ENCODE data around the gene LRRC7. TPM values are rescaled to one million over a fixed set of nuclear protein-coding genes. Genes with fewer than 3 reads are reported as not detected.

The LRRC7 gene
- total RNA-seq, 1 experiment from 2014 or later, result not detected

DNA sequence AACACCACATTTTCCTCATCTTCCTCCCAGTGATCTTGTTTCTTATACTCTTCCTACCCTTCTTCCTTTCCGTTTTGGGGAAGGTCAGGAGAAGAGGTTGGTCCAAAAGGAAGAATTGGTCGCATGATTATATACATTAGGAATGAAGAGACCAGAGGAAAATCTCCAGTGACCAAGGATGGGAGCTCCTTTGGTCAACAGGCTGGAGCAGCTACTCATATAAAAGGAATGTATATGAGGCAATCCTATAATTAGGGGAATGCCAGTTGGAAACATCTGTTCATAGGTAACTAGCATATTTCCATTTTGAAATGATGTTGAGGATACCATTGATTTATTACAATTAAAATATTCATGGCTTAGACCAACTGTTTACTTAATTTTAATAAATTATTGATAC is 523.2 kb downstream of the LRRC7 start:
- peak; percentile 5 for DNase-seq (ENCODE audit: low read depth)

- no peak for DNase-seq (ENCODE audit: low read depth)
Observed at GRCh38 chr1:70091811-70092210, 524.1 kb downstream of the LRRC7 start.

DNA sequence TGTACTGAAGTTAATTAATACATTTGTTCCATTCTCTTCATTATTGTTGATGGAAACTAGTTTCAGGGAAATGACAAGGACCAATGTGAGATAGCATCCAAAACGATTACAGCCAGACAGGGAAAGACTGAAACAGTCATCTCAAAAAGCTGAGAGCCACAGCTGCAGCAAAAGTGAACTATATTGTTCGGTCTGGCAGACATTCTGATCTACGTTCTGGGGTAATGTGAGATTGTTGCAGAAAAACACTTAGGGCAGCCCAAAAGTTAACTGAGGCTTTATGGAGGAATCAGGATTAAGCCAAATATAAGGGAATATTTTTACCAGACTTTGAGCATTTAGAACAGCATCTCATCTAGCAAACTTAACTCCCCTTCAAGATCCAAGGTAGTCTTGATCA is 524.8 kb downstream of the LRRC7 start:
- no peak for DNase-seq (ENCODE audit: low read depth)

- no peak for DNase-seq (ENCODE audit: low read depth)
Observed at GRCh38 chr1:70093250-70093975, 525.7 kb downstream of the LRRC7 start.

DNA sequence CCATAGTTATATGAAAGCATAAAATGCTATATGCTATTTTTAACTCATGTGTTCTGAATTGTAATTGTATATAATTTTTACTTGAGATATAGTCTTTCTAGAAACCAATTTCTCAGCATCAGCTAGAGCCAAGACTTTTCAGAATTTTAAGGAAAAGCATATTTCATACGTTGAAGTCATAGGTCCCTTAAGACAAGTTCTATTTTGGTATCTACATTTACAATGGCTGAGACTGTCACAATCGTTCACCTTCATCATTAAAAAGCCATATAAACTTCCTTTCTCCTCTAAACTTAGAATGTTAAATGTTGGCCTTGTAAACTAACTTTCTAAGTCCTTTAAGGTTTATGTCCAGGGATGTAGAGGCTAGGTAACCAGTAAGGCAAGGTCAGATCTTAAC is 533.5 kb downstream of the LRRC7 start:
- DNase-seq (ENCODE audit: low read depth), result no peak

DNA sequence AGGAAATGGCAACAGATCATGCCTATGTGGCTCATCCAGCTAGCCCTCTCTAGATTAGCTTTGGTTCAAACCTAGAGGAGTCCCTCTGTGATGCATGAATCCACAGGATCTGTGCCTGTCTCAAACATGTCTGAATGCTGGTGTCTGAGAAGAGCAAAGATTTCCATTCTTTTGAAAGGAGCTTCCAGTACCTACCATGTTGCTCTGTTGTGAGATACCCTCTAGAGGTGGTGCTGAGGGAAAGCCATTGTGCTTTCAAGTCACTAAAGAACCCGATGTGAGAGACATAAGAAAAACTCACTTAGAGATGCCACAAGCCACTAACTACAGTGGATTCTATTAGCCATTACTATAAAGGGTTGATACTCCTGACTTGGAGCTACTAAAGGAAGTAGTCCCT is 534.1 kb downstream of the LRRC7 start:
- no peak for DNase-seq (ENCODE audit: low read depth)

DNA sequence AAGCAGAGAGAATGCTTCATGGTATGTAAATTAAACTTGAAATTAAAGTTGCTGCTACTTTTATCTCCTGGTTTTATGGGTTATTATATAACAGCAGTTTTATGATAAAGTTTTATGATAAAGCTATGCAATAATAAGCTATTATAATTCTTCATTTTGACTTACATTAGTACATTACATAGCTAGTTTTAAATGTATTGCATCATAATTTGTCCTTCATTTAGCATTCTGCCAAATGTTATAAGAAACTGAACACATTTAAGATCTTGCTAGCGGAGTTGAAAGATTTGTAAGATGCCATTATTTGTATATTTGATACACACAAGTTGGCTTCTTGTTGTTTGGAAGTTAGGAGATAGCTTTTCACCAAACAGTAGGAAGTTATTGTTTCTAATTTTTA is 536.0 kb downstream of the LRRC7 start:
- DNase-seq (ENCODE audit: low read depth), result no peak

- DNase-seq (ENCODE audit: low read depth), result no peak
Observed at GRCh38 chr1:70109241-70109640, 541.5 kb downstream of the LRRC7 start.

- no peak for DNase-seq (ENCODE audit: low read depth)
Observed at GRCh38 chr1:70112838-70113237, 545.1 kb downstream of the LRRC7 start.

DNA sequence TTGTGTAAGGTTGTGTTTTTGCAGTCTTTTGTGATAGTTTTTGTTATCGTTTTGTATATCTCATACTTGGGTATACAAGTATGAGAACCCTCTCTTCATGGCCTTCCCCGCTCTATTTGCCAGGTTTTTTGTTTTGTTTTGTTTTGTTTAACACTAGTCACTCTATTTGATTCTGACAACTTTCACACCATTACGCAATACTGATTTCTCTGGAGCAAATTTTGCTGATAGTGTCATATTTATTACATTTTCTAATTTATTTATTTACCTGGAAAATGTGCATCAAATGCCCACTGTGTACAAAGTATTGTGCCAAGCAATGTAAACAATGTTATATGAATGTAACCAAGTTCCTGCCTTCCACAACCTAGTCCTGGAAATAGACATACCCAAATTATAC is 547.6 kb downstream of the LRRC7 start:
- no peak for DNase-seq (ENCODE audit: low read depth)

DNA sequence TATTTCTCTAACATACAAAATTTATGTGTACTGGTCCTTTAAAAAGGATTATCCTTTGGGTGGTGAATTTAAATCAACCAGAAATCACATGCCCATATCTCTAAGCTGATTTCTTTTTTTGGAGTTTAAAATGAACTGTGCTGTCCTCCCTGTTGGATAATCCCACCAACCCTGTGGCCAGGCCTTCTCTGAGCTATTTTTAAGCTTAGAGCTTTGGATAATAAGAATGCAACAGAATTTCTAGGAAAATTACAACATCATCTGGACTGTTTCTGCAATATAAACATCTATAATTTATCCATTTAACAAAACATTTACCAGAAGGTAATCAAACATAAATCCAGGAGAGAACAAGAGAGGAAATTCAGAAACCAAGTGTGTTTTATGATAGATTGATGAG is 549.3 kb downstream of the LRRC7 start:
- DNase-seq (ENCODE audit: low read depth), result no peak

- no peak for DNase-seq (ENCODE audit: low read depth)
Observed at GRCh38 chr1:70134148-70134547, 566.4 kb downstream of the LRRC7 start.

- no peak for DNase-seq (ENCODE audit: low read depth)
Observed at GRCh38 chr1:70140343-70140742, 572.6 kb downstream of the LRRC7 start.

DNA sequence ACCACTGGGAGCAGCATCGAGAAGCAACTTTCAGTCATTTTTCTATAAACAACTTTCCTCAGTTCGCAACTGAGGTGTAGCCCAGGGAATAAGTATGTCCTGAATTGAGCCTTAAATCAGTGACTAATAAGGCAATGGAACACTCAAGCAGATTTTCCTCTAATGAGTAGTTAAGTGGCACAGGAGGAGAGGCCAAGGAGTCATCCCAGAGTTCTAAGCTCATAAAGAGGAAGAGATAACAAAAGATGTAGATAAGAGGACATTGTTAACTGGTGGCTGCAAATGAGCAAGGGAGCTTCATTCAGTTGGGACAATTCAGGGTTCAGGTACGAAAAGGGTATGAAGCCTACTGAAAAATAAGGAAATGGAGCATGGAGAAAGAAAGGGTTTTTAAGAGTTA is 573.2 kb downstream of the LRRC7 start:
- DNase-seq (ENCODE audit: low read depth), result no peak

DNA sequence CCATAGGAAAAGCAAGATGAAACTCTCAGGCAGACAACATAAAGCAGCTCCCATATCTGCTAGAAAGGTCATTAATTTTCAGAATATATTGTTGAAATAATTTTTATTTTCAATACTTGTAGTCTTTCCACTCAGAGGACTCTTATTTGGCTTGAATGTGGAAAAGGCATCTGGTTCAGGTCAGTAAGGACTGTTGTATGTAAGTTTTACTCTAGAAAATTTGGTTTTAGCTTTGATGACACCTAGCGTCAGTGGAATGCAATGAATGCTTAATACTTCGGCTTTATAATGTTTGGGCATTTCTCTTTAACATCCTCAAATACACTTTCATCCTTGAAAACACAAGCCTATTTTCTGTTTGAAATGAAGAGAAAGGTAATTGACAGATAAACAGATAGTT is 574.4 kb downstream of the LRRC7 start:
- DNase-seq (ENCODE audit: low read depth), result no peak

DNA sequence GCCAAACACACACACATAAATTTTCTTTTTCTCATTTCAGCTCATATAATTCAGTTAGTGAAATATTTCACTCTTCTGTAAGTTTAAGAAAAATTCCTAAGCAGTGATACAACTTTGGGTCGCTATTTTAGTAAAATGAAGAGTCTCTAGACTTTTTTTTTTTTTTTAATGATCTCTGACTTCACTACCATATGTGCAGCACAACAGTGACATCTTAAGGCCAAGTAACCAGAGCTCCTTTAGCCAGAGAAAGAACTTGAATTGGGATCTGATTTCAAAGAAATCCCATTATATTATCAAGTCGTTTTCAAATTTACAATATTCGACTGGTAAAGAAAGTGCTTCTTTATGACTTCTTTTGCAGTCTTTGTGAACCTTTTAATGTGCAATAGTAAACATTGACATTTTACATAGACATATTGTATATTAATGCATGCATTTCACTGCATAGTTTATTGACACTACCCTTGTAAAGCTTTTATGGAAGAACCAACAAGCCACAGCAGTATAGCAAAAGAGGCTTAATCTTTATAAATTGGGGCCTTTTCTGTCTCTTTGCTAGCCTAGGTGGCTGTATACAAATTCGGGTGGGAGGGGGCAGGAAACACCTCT is 575.4 kb downstream of the LRRC7 start:
- DNase-seq (ENCODE audit: low read depth), result no peak

- peak; percentile 20 for DNase-seq (ENCODE audit: low read depth)
Observed at GRCh38 chr1:70146488-70146887, 578.8 kb downstream of the LRRC7 start.

- DNase-seq (ENCODE audit: low read depth), result no peak
Observed at GRCh38 chr1:70150444-70150843, 582.7 kb downstream of the LRRC7 start.

DNA sequence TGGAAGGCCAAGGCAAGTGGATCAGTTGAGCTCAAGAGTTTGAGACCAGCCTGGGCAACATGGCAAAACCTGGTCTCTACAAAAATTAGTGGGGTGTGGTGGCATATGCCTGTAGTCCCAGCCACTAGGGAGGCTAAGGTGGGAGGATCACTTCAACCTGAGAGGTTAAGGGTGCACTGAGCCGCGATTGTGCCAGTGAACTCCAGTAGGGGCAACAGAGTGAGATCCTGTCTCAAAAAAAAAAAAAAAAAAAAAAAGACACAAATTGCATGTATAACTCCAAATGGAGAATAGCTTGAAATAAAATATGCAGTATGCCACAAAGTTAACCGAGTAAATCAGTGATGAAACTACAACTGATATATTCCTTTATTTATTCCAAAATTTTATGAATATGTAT is 586.0 kb downstream of the LRRC7 start:
- no peak for DNase-seq (ENCODE audit: low read depth)

DNA sequence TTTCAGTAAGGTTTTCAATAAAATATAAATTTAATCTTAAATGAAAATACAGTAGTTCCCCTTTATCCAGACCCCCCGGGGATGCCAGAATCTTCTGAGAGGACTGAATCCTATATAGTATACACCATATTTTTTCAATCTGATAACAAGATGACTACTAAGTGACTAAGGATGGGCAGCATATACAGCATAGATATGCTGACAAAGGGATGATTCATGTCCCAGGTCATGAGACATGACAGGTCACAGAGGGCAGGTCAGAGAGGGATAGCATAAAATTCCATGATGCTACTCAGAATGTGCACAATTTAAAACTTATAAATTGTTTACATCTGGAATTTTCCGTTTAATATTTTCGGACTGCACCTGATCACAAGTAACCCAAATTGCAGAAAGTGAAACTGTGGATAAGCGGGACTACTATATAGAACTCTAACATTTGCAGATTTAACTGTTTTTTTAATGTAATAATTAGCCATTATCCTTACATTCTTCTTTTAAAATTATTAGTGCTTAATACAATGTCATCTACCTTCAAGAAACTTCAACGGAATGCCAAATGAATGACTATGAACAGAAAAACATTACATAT is 588.9 kb downstream of the LRRC7 start:
- peak; percentile 64 for DNase-seq (ENCODE audit: low read depth)

GRCh38 chr1:70164350-70164749 is 596.6 kb downstream of the LRRC7 start:
- no peak for DNase-seq (ENCODE audit: low read depth)

DNA sequence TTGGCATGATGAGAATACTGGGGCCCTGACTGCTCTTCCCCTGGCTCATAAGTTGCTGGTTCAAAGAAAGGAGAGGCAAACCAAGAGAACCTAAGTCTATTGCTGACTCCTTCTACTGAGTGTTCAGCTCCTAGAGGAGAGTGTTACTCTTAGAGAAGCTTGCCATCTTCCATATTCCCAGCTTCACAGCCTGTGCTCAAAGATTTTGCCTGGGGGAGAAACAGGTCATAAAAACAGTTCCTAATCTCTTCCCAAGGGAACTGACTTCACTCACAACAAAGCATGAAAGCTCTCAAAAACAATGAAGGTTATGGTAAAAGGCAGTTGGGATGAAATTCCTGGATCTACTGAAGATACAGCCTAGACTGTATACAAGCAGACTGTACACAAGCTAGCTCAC is 600.6 kb downstream of the LRRC7 start:
- DNase-seq (ENCODE audit: low read depth), result no peak
